HepG2 (cell line): ENCODE results near the gene ANKRD11. TPM values are rescaled to one million over a fixed set of nuclear protein-coding genes. Genes with fewer than 3 reads are reported as not detected.

Experiments used
- ARHGAP35 ChIP-seq: sonication (generic); formaldehyde crosslinking; IDR thresholded peaks from 2 replicates; pipeline ENCODE4 v1.9.0; 2022; ENCODE audit warnings: mild to moderate bottlenecking, inconsistent platforms, moderate library complexity, missing genetic modification reagents, borderline replicate concordance
- DNMT1 ChIP-seq: sonication (generic); formaldehyde crosslinking; IDR thresholded peaks from 2 replicates; pipeline ENCODE4 v1.5.1; 2020; ENCODE audit warnings: mild to moderate bottlenecking, missing genetic modification reagents
- HNF4G ChIP-seq, 2 experiments: sonication (generic) in 1 of 2; formaldehyde crosslinking in 1 of 2; IDR thresholded peaks; 2 replicates each; pipeline versions ENCODE4 v1.4.0 to v1.6.1; 2011 to 2020; ENCODE audit warnings: borderline replicate concordance in 2 of 2, low read depth in 2 of 2, mild to moderate bottlenecking in 2 of 2, low read length in 1 of 2, missing genetic modification reagents in 1 of 2, moderate library complexity in 1 of 2
- KDM5B ChIP-seq: sonication (generic); formaldehyde crosslinking; IDR thresholded peaks from 2 replicates; pipeline ENCODE4 v1.4.0; 2020; ENCODE audit warnings: missing genetic modification reagents, mild to moderate bottlenecking, borderline replicate concordance
- KLF15 ChIP-seq: sonication (generic); formaldehyde crosslinking; IDR thresholded peaks from 2 replicates; pipeline ENCODE4 v1.8.1; 2023; ENCODE audit warnings: borderline replicate concordance, mild to moderate bottlenecking, inconsistent platforms, missing genetic modification reagents, mixed read lengths
- MATR3 ChIP-seq: sonication (generic); formaldehyde crosslinking; IDR thresholded peaks from 2 replicates; pipeline ENCODE4 v1.4.0; 2020; ENCODE audit warnings: missing genetic modification reagents
- NFE2 ChIP-seq: sonication (generic); formaldehyde crosslinking; IDR thresholded peaks from 2 replicates; pipeline ENCODE4 v1.4.0; 2020; ENCODE audit warnings: missing genetic modification reagents
- NFIC ChIP-seq: IDR thresholded peaks from 2 replicates; pipeline ENCODE4 v1.6.1; 2012; ENCODE audit warnings: mild to moderate bottlenecking, low read length, inconsistent platforms
- PPARG ChIP-seq: conservative IDR thresholded peaks from 2 replicates; pipeline ENCODE4 v1.6.1; 2016; ENCODE audit warnings: missing biosample characterization, missing genetic modification reagents
- STAT5B ChIP-seq: sonication (generic); formaldehyde crosslinking; IDR thresholded peaks from 2 replicates; pipeline ENCODE4 v1.4.0; 2020; ENCODE audit warnings: missing genetic modification reagents
- TEAD2 ChIP-seq: sonication (generic); formaldehyde crosslinking; IDR thresholded peaks from 2 replicates; pipeline ENCODE4 v1.9.0; 2021; ENCODE audit warnings: missing genetic modification reagents
- TRIM24 ChIP-seq: sonication (generic); formaldehyde crosslinking; IDR thresholded peaks from 2 replicates; pipeline ENCODE4 v1.8.0; 2022; ENCODE audit warnings: mild to moderate bottlenecking, missing genetic modification reagents
- ZBTB3 ChIP-seq: sonication (generic); formaldehyde crosslinking; IDR thresholded peaks from 2 replicates; pipeline ENCODE4 v1.4.0; 2020; ENCODE audit warnings: low read depth, mild to moderate bottlenecking, moderate library complexity, missing genetic modification reagents, borderline replicate concordance
- ZFP1 ChIP-seq: IDR thresholded peaks from 2 replicates; pipeline ENCODE4 v1.6.1; 2016
- ZFP62 ChIP-seq: sonication (generic); formaldehyde crosslinking; IDR thresholded peaks from 2 replicates; pipeline ENCODE4 v1.4.0; 2020; ENCODE audit warnings: missing genetic modification reagents
- ZMAT3 ChIP-seq: sonication (generic); formaldehyde crosslinking; conservative IDR thresholded peaks from 2 replicates; pipeline ENCODE4 v1.7.0; 2021; ENCODE audit warnings: missing genetic modification reagents
- ZNF235 ChIP-seq: sonication (generic); formaldehyde crosslinking; IDR thresholded peaks from 2 replicates; pipeline ENCODE4 v1.8.1; 2023; ENCODE audit warnings: mild to moderate bottlenecking, missing genetic modification reagents, borderline replicate concordance
- ZNF253 ChIP-seq: sonication (generic); formaldehyde crosslinking; IDR thresholded peaks from 2 replicates; pipeline ENCODE4 v1.8.0; 2022; ENCODE audit warnings: mild to moderate bottlenecking, missing genetic modification reagents, borderline replicate concordance
- ZNF282 ChIP-seq: fragments of 450-650 bp; IDR thresholded peaks from 2 replicates; pipeline ENCODE4 v1.6.1; 2018; ENCODE audit not compliant: partially characterized antibody
- ZNF343 ChIP-seq: sonication (generic); formaldehyde crosslinking; IDR thresholded peaks from 2 replicates; pipeline ENCODE4 v1.4.0; 2020; ENCODE audit warnings: mild to moderate bottlenecking, missing genetic modification reagents
- ZNF367 ChIP-seq: sonication (generic); formaldehyde crosslinking; IDR thresholded peaks from 2 replicates; pipeline ENCODE4 v1.4.0; 2020; ENCODE audit warnings: missing genetic modification reagents, borderline replicate concordance
- ZNF839 ChIP-seq: sonication (generic); formaldehyde crosslinking; IDR thresholded peaks from 2 replicates; pipeline ENCODE4 v1.4.0; 2020; ENCODE audit warnings: missing genetic modification reagents, mild to moderate bottlenecking, borderline replicate concordance
- ZNF878 ChIP-seq: sonication (generic); formaldehyde crosslinking; IDR thresholded peaks from 2 replicates; pipeline ENCODE4 v1.8.1; 2023; ENCODE audit warnings: mild to moderate bottlenecking, missing genetic modification reagents, moderate library complexity
- ZSCAN25 ChIP-seq: sonication (generic); formaldehyde crosslinking; IDR thresholded peaks from 2 replicates; pipeline ENCODE4 v1.8.0; 2022; ENCODE audit warnings: mild to moderate bottlenecking, missing genetic modification reagents
- polyA plus RNA-seq, 8 experiments: library from polyadenylated mRNA; depleted of rRNA in 3 of 8; stranded (reverse) in 7 of 8; unstranded in 1 of 8; fragments of >200 nt; fragmentation: Illumina TruSeq in 4 of 8; extraction: Trizol in 4 of 8; gene quantifications; 2 replicates each; pipeline versions ENCODE4 v1.2.1 to v1.2.3, GENCODE V29; 2011 to 2016; ENCODE audit warnings: low read depth in 4 of 8, missing spikeins in 1 of 8, mixed read lengths in 1 of 8; ENCODE audit not compliant: insufficient read depth in 1 of 8
- total RNA-seq, 5 experiments: library from RNA; depleted of rRNA; stranded (reverse); fragments of >200 nt; fragmentation: Illumina TruSeq; extraction: Trizol; gene quantifications; 2 replicates each; pipeline ENCODE4 v1.2.3, GENCODE V29; 2016; ENCODE audit warnings: low read depth in 1 of 5
- TF ChIP-seq, protein P1 (sequence below): sonication (generic); formaldehyde crosslinking; IDR thresholded peaks from 2 replicates; pipeline ENCODE4 v1.5.0; 2020; ENCODE audit warnings: missing genetic modification reagents
- TF ChIP-seq, protein P2 (sequence below): sonication (generic); formaldehyde crosslinking; IDR thresholded peaks from 2 replicates; pipeline ENCODE4 v1.4.0; 2020; ENCODE audit warnings: mild to moderate bottlenecking, missing genetic modification reagents, borderline replicate concordance

Gene ANKRD11
- total and polyA plus RNA-seq, 2 of the 13 experiments (the other 11 are each of a cell fraction or from before 2014, with no cell fraction given): 21.4 to 38.4 TPM

DNA sequence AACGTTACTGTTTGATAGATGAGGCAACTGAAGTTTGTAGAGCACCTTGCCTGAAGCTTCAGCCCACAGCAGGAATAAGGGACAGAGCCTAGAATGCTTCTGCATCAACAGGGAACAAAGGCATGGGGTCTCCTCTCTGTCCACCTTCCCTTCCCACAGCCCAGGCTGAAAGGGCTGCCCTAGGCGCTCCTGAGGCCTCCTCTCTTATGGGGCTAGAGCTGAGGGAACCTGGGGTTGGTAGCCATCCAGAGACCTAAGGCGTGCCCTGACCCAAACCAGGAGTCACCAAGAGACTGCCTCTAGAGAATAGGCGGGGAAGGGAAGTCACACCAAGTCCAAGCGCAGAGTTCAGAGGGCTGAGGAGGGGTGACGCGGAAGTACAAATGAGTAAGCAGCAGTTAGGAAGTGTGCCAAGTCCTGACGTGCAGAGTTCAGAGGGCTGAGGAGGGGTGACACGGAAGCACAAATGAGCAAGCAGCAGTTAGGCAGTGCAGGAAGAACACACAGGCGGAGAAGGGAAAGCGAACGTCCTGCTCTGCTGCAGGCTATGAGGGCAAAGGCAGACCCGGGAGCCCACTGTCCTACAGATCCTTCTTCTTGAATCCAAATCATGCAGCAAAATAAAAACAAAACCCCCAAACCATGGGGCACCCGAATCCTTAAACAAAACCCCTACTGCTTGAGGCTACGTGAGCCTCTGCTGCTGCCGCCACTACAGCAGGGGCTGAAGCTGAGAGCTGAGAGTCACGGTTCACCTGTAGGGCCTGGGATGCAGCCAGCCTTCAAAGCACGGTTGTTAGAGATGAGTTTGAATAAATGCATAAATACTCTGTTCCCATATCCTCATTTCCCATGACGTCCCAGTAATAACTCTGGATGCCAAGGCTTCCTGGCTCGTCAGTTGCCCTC lies 15.1 kb upstream of the ANKRD11 start (continued):
- TF ChIP-seq ZBTB3 (CRISPR knock-in tag): no peak; the same call in 1 of the 2 replicates
- TF ChIP-seq ZNF878: peak; percentile 60; the same call in 1 of the 2 replicates
- no peak for TF ChIP-seq KLF15 (CRISPR knock-in tag)
- TF ChIP-seq KDM5B (CRISPR knock-in tag): peak; percentile 70; the same call in 1 of the 2 replicates
- peak; percentile 91 for TF ChIP-seq HNF4G (IDR thresholded peaks at IDR 0.05; ENCODE audit: borderline replicate concordance, low read depth, low read length)
- TF ChIP-seq HNF4G (CRISPR knock-in tag; IDR thresholded peaks at IDR 0.05; ENCODE audit: borderline replicate concordance, low read depth): peak; percentile 96
- no peak for TF ChIP-seq MATR3
- peak; percentile 96; the same call in 1 of the 2 replicates for TF ChIP-seq ZNF343
- TF ChIP-seq ZNF282: no peak
- no peak for TF ChIP-seq STAT5B (CRISPR knock-in tag)
- TF ChIP-seq TRIM24 (CRISPR knock-in tag): no peak
- TF ChIP-seq DNMT1 (CRISPR knock-in tag): no peak
- peak; percentile 33; the same call in 1 of the 2 replicates for TF ChIP-seq PPARG (CRISPR knock-in tag)
- peak; percentile 99 for TF ChIP-seq ZSCAN25 (CRISPR knock-in tag)
- TF ChIP-seq TEAD2 (CRISPR knock-in tag): no peak
- no peak for TF ChIP-seq ZNF235 (CRISPR knock-in tag)
- peak; percentile 68; the same call in 1 of the 2 replicates for TF ChIP-seq ZFP1 (CRISPR knock-in tag)
- no peak for TF ChIP-seq ZNF367 (CRISPR knock-in tag)
- TF ChIP-seq NFIC: peak; percentile 95
- TF ChIP-seq NFE2 (CRISPR knock-in tag): no peak
- TF ChIP-seq ARHGAP35: peak; percentile 87
- TF ChIP-seq ZFP62: no peak
- no peak for TF ChIP-seq ZNF253
- TF ChIP-seq, protein P1, sequence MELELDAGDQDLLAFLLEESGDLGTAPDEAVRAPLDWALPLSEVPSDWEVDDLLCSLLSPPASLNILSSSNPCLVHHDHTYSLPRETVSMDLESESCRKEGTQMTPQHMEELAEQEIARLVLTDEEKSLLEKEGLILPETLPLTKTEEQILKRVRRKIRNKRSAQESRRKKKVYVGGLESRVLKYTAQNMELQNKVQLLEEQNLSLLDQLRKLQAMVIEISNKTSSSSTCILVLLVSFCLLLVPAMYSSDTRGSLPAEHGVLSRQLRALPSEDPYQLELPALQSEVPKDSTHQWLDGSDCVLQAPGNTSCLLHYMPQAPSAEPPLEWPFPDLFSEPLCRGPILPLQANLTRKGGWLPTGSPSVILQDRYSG: no peak
- TF ChIP-seq ZNF839 (CRISPR knock-in tag): peak; percentile 83; the same call in 1 of the 2 replicates
- peak; percentile 84; the same call in 1 of the 2 replicates for TF ChIP-seq ZMAT3 (CRISPR knock-in tag)
- TF ChIP-seq, protein P2, sequence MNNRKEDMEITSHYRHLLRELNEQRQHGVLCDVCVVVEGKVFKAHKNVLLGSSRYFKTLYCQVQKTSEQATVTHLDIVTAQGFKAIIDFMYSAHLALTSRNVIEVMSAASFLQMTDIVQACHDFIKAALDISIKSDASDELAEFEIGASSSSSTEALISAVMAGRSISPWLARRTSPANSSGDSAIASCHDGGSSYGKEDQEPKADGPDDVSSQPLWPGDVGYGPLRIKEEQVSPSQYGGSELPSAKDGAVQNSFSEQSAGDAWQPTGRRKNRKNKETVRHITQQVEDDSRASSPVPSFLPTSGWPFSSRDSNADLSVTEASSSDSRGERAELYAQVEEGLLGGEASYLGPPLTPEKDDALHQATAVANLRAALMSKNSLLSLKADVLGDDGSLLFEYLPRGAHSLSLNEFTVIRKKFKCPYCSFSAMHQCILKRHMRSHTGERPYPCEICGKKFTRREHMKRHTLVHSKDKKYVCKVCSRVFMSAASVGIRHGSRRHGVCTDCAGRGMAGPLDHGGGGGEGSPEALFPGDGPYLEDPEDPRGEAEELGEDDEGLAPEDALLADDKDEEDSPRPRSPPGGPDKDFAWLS (CRISPR knock-in tag): no peak
